OCI-LY7 (cell line): Measurements from ENCODE around the gene GBF1. TPM values are rescaled to one million over a fixed set of nuclear protein-coding genes. Genes with fewer than 3 reads are reported as not detected.

Source experiments
- BruUV-seq: library from RNA; stranded (reverse); fragments of 400-500 nt; replicated peaks from 2 replicates; lab custom pipeline; 2021; lab: Mats Ljungman, UMichigan
- CTCF ChIA-PET: fragments of 300-600 bp; sonication (Branson Sonifier 250); formaldehyde crosslinking; loops from one replicate; lab custom pipeline; 2022; ENCODE audit warnings: antibody characterized with exemption; ENCODE audit not compliant: unreplicated experiment; lab: Charles Lee
- POLR2A ChIA-PET: fragments of 300-600 bp; sonication (Branson Sonifier 250); formaldehyde crosslinking; loops from one replicate; lab custom pipeline; 2022; ENCODE audit warnings: antibody characterized with exemption; lab: Charles Lee
- DNase-seq: peaks from one replicate; pipeline ENCODE4 v3.0.0-alpha.2; 2015; ENCODE audit warnings: low spot score
- H2AFZ ChIP-seq: fragments of 200-600 bp; sonication (generic), shearing (Covaris generic); 2 replicates; pipeline ENCODE4 v1.6.1; 2014; ENCODE audit warnings: mild to moderate bottlenecking, antibody characterized with exemption, low read length, moderate library complexity
- H3K27ac ChIP-seq: fragments of 200-600 bp; sonication (generic); 2 replicates; pipeline ENCODE4 v1.5.1; 2014; ENCODE audit warnings: mixed run types, low read depth, mild to moderate bottlenecking, moderate library complexity, low read length, inconsistent platforms; ENCODE audit not compliant: poor library complexity, severe bottlenecking
- H3K36me3 ChIP-seq: fragments of 200-600 bp; sonication (generic); 2 replicates; pipeline ENCODE4 v1.6.1; 2014; ENCODE audit warnings: mild to moderate bottlenecking, antibody characterized with exemption, low read length, moderate library complexity, mixed read lengths; ENCODE audit not compliant: insufficient read depth
- H3K4me1 ChIP-seq: fragments of 200-600 bp; sonication (generic); 2 replicates; pipeline ENCODE4 v1.5.1; 2014; ENCODE audit warnings: mild to moderate bottlenecking, low read length; ENCODE audit not compliant: insufficient read depth, poor library complexity, severe bottlenecking
- H3K4me2 ChIP-seq: fragments of 200-600 bp; sonication (generic); 2 replicates; pipeline ENCODE4 v1.6.1; 2014; ENCODE audit warnings: mild to moderate bottlenecking, low read length
- H3K4me3 ChIP-seq: fragments of 200-600 bp; sonication (generic); 2 replicates; pipeline ENCODE4 v1.5.1; 2014; ENCODE audit warnings: mild to moderate bottlenecking, low read depth, low read length; ENCODE audit not compliant: poor library complexity, severe bottlenecking
- H3K79me2 ChIP-seq: fragments of 200-600 bp; sonication (generic); 2 replicates; pipeline ENCODE4 v1.6.1; 2016; ENCODE audit warnings: low read depth, mild to moderate bottlenecking, low read length, moderate library complexity, mixed read lengths; ENCODE audit not compliant: insufficient read depth
- H3K9me2 ChIP-seq: fragments of 200-600 bp; sonication (generic); 2 replicates; pipeline ENCODE4 v1.6.1; 2016; ENCODE audit warnings: mild to moderate bottlenecking, low read length, mixed read lengths; ENCODE audit not compliant: insufficient read depth
- H3K9me3 ChIP-seq: fragments of 200-600 bp; sonication (generic); 2 replicates; pipeline ENCODE4 v1.6.1; 2014; ENCODE audit warnings: mild to moderate bottlenecking, mixed run types, low read length, mixed read lengths
- H4K20me1 ChIP-seq: fragments of 200-600 bp; sonication (generic); 2 replicates; pipeline ENCODE4 v1.6.1; 2014; ENCODE audit warnings: mild to moderate bottlenecking, antibody characterized with exemption, low read length, moderate library complexity, mixed read lengths; ENCODE audit not compliant: insufficient read depth
- EZH2phosphoT487 ChIP-seq: fragments of 200-600 bp; sonication (generic); IDR thresholded peaks from 2 replicates; pipeline ENCODE4 v1.6.1; 2018; ENCODE audit warnings: low read depth, borderline replicate concordance, mild to moderate bottlenecking, mixed run types, antibody characterized with exemption, low read length, moderate library complexity, mixed read lengths
- intact Hi-C: fragments of 100-400 bp; cut with micrococcal nuclease; formaldehyde crosslinking; loops from one replicate; pipeline ENCODE4 v1.10.0; 2022; ENCODE audit not compliant: unreplicated experiment
- total RNA-seq, 2 experiments: library from RNA; depleted of rRNA in 1 of 2; stranded (reverse); fragments of >200 nt in 1 of 2; shearing (Covaris generic) in 1 of 2; gene quantifications; 2 replicates each; pipeline ENCODE4 v1.2.3, GENCODE V29; 2014 to 2022
- TF ChIP-seq, protein P1 (sequence below): fragments of 200-600 bp; sonication (generic); conservative IDR thresholded peaks from 2 replicates; pipeline ENCODE4 v1.5.1; 2014; ENCODE audit warnings: mild to moderate bottlenecking, antibody characterized with exemption, low read length, moderate library complexity, mixed read lengths

GBF1 gene
- total RNA-seq, 2 experiments from 2014 or later, result 17.8 to 33.4 TPM

DNA sequence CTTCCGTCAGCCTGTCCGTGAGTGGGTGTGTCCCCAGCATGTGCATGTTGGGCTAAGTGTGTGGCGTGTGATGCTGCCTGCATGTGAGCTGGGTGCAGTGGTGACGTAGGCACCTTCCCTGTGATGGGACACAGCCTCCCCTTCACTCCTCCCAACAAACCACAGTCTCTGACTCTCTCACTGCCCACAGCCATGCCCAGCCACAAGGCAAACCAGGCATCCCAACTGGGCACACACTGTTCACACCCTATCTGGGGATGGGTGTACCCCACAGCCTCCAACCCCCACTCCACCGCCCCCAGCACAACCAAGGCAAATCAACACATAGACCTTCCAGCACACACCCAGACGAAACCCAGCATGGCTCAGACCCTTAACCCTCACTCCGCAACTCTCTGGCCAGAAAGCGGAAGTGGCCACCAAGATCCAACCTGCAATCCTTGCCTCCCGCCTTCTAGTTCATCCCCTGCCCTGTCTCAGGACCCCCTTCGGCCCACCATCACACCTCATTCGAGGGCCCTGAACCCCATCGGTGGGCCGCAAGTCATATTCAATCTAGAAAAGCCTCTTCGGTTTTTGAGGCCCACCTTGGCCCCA is 162.9 kb downstream of the GBF1 start:
- TF ChIP-seq EZH2phosphoT487, result no peak
- TF ChIP-seq, protein P1, sequence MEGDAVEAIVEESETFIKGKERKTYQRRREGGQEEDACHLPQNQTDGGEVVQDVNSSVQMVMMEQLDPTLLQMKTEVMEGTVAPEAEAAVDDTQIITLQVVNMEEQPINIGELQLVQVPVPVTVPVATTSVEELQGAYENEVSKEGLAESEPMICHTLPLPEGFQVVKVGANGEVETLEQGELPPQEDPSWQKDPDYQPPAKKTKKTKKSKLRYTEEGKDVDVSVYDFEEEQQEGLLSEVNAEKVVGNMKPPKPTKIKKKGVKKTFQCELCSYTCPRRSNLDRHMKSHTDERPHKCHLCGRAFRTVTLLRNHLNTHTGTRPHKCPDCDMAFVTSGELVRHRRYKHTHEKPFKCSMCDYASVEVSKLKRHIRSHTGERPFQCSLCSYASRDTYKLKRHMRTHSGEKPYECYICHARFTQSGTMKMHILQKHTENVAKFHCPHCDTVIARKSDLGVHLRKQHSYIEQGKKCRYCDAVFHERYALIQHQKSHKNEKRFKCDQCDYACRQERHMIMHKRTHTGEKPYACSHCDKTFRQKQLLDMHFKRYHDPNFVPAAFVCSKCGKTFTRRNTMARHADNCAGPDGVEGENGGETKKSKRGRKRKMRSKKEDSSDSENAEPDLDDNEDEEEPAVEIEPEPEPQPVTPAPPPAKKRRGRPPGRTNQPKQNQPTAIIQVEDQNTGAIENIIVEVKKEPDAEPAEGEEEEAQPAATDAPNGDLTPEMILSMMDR, result no peak
- CTCF ChIA-PET, result interaction anchor here (0.6 kb wide), 1 partner anchor 13 kb away, joined by 3 read pairs; the partner anchor contains the start of gene NFKB2
- no peaks in the 10 kb centered on the region; the same call in 1 of the 2 replicates for H3K36me3 ChIP-seq
- no peaks in the 10 kb centered on the region for H3K9me2 ChIP-seq
- intact Hi-C loops, result no loop called here
- H2AFZ ChIP-seq, result no peak overlapping the region
- peaks cover 10% of the 10 kb centered on the region for H3K4me1 ChIP-seq
- POLR2A ChIA-PET, result no interaction called here
- no peak overlapping the region for H3K4me2 ChIP-seq
- no peaks in the 10 kb centered on the region for H3K79me2 ChIP-seq
- H4K20me1 ChIP-seq, result peaks cover 5% of the 10 kb centered on the region; the same call in 1 of the 2 replicates
- no peak for DNase-seq
- H3K4me3 ChIP-seq, result no peak overlapping the region
- no TSS peak for BruUV-seq
- H3K27ac ChIP-seq, result no peak overlapping the region
- no peaks in the 10 kb centered on the region for H3K9me3 ChIP-seq

DNA sequence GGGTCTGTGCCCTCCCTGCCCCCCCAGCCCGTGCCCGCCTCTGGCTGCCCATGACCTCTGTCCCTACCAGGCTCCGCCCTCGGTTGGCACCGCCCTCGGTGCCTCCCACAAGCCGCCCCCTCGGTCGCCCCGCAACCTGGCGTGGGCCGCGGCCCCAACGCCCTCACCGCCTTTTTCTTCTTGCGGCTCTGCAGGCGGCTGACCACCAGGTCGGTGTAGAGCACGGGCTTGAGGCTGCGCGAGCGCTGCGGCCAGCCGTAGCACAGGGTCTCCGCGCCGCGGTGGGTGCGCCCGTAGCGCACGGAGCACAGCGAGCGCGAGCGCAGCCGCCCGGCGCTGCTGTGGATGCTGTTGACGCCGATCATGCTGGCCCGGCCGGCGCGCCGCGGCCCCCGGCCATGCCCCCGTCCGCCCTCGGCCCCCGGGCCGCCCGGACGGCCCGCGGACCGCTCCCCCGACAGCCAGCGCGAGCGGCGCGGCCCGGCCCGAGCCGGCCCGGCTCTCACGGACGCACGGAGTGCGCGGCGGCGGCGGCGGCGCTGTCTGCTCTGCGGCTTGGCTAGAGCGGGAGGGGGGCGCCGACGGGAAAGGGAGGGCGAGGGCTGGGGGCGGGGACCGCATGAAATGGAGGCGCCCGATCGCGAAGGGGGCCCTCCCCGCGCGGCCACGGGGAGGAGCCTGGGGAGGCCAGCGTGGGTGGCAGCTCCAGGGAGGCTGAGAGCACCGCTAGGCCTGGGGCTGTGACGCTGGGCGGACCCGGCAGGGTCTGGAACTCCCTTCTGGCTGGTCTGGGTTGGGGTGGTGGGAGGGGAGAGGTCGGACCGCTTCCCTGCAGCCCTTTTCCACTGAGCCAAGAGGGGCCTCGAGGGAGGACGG is 163.6 kb downstream of the GBF1 start:
- DNase-seq, result no peak
- H3K4me3 ChIP-seq, result peak overlapping the region; percentile 28
- TF ChIP-seq, protein P1, result no peak
- peaks cover 15% of the 10 kb centered on the region for H3K4me1 ChIP-seq
- no peaks in the 10 kb centered on the region for H3K9me2 ChIP-seq
- H2AFZ ChIP-seq, result no peak overlapping the region
- CTCF ChIA-PET, result no interaction called here
- POLR2A ChIA-PET, result no interaction called here
- H3K4me2 ChIP-seq, result peak overlapping the region; percentile 23; the same call in 1 of the 2 replicates
- no TSS peak for BruUV-seq
- peaks cover 5% of the 10 kb centered on the region; the same call in 1 of the 2 replicates for H4K20me1 ChIP-seq
- H3K9me3 ChIP-seq, result no peaks in the 10 kb centered on the region
- no peaks in the 10 kb centered on the region for H3K79me2 ChIP-seq
- no peaks in the 10 kb centered on the region; the same call in 1 of the 2 replicates for H3K36me3 ChIP-seq
- intact Hi-C loops, result no loop called here
- H3K27ac ChIP-seq, result no peak overlapping the region
